Natural killer cell (primary cell): ENCODE data around the gene IGFBP3. TPM values are rescaled to one million over a fixed set of nuclear protein-coding genes. Genes with fewer than 3 reads are reported as not detected.
"Not testable (repeated sequence)": the region's sequence is repeated elsewhere in the genome, so short reads cannot be mapped to it uniquely, and the experiment has no call there.

Experiments used
- ATAC-seq, 3 donors: fragments of 150-1000 bp in 2 of 3; fragments of 200-7000 bp in 1 of 3; cut with Tn5 transposase; 1 replicate in 1 of 3; 2 replicates in 2 of 3; pipeline ENCODE4 v1.10.0; 2021; ENCODE audit warnings: mild to moderate bottlenecking in 2 of 3, moderate library complexity in 2 of 3
- DNase-seq, 2 donors: peaks; one replicate each; pipeline versions ENCODE4 v3.0.0 to v3.0.0-alpha.2; 2013 to 2021; ENCODE audit warnings: mixed read lengths in 1 of 2
- H3K27ac ChIP-seq: one replicate; pipeline ENCODE4 v1.5.1; 2013; ENCODE audit warnings: mild to moderate bottlenecking, low read length
- H3K27me3 ChIP-seq: one replicate; pipeline ENCODE4 v1.6.1; 2013; ENCODE audit warnings: low read length; ENCODE audit not compliant: control insufficient read depth, insufficient read depth
- H3K36me3 ChIP-seq: one replicate; pipeline ENCODE4 v1.6.1; 2013; ENCODE audit warnings: low read length; ENCODE audit not compliant: control insufficient read depth, insufficient read depth
- H3K4me1 ChIP-seq: one replicate; pipeline ENCODE4 v1.6.1; 2013; ENCODE audit warnings: low read length; ENCODE audit not compliant: control insufficient read depth, insufficient read depth
- H3K4me3 ChIP-seq: one replicate; pipeline ENCODE4 v1.5.1; 2013; ENCODE audit warnings: low read length
- H3K9me3 ChIP-seq: one replicate; pipeline ENCODE4 v1.6.1; 2013; ENCODE audit warnings: low read length; ENCODE audit not compliant: control insufficient read depth, insufficient read depth
- H3K27ac Mint-ChIP-seq, 2 donors: one replicate each; pipeline ENCODE4 v1.8.0; 2022; ENCODE audit warnings: mild to moderate bottlenecking in 2 of 2, mixed read lengths in 2 of 2, moderate library complexity in 1 of 2
- H3K27me3 Mint-ChIP-seq, 2 donors: one replicate each; pipeline ENCODE4 v1.8.0; 2022; ENCODE audit warnings: low read depth in 2 of 2, mixed read lengths in 2 of 2
- H3K36me3 Mint-ChIP-seq: one replicate; pipeline ENCODE4 v1.8.0; 2022; ENCODE audit warnings: mixed read lengths
- H3K4me1 Mint-ChIP-seq, 2 donors: one replicate each; pipeline ENCODE4 v1.8.0; 2022; ENCODE audit warnings: mixed read lengths in 2 of 2
- H3K4me3 Mint-ChIP-seq: one replicate; pipeline ENCODE4 v1.8.0; 2022; ENCODE audit warnings: mild to moderate bottlenecking, moderate library complexity, mixed read lengths
- H3K9me3 Mint-ChIP-seq, 2 donors: one replicate each; pipeline ENCODE4 v1.8.0; 2022; ENCODE audit warnings: mixed read lengths in 2 of 2
- CTCF ChIP-seq: fragments of 200-600 bp; IDR thresholded peaks from one replicate; pipeline ENCODE4 v1.8.0; 2022; ENCODE audit warnings: antibody characterized with exemption
- WGBS: methylation state at CpG from one replicate; pipeline ENCODE4 v1.1.7; 2013; ENCODE audit warnings: missing lambda C conversion rate; ENCODE audit not compliant: insufficient coverage; 5-methylcytosine and 5-hydroxymethylcytosine counted together
- intact Hi-C: fragments of 100-400 bp; cut with micrococcal nuclease; formaldehyde crosslinking; loops from one replicate; pipeline ENCODE4 v1.14.2; 2022
- total RNA-seq, 4 donors: library from RNA; stranded (reverse); fragments of 120-200 nt in 1 of 4; gene quantifications; one replicate each; pipeline versions ENCODE4 v1.2.3 to v1.2.4, GENCODE V29; 2013 to 2022

Gene IGFBP3
- total RNA-seq, 3 donors from 2014 or later (not counting 1 experiment from before 2014, with no cell fraction given), result 0.39 to 10.2 (median 1.2) TPM

GRCh38 chr7:45962861-45963260, 41.8 kb upstream of the IGFBP3 start:
- Histone ChIP-seq H3K9me3 (no peaks in the 10 kb centered on the region), H3K27ac (no peak overlapping the region), H3K27me3 (no peaks in the 10 kb centered on the region), H3K36me3 (no peaks in the 10 kb centered on the region), H3K4me1 (no peaks in the 10 kb centered on the region), H3K4me3 (no peak overlapping the region)
- no peak overlapping the region for H3K27ac Mint-ChIP-seq
- intact Hi-C loops, result no loop called here
- no peaks in the 10 kb centered on the region for H3K4me1 Mint-ChIP-seq
- ATAC-seq (no peak), DNase-seq (no peak)
- no peaks in the 10 kb centered on the region for H3K27me3 Mint-ChIP-seq
- H3K9me3 Mint-ChIP-seq, result no peaks in the 10 kb centered on the region
- H3K4me3 Mint-ChIP-seq, result no peak overlapping the region
- WGBS, result 91% methylated on average over 5 of the region's 6 CpGs
- no peaks in the 10 kb centered on the region for H3K36me3 Mint-ChIP-seq
- TF ChIP-seq CTCF, result no peak

- TF ChIP-seq CTCF, result no peak
- 31% methylated on average over 1 of the region's 3 CpGs for WGBS
- H3K27ac Mint-ChIP-seq, result no peak overlapping the region
- H3K9me3 Mint-ChIP-seq, result no peaks in the 10 kb centered on the region
- ATAC-seq (no peak), DNase-seq (no peak)
- H3K4me3 Mint-ChIP-seq, result no peak overlapping the region
- intact Hi-C loops, result no loop called here
- H3K27me3 Mint-ChIP-seq, result no peaks in the 10 kb centered on the region
- H3K4me1 Mint-ChIP-seq, result no peaks in the 10 kb centered on the region
- H3K36me3 Mint-ChIP-seq, result no peaks in the 10 kb centered on the region
- H3K4me1 ChIP-seq, result no peaks in the 10 kb centered on the region
- no peak overlapping the region for H3K27ac ChIP-seq
- H3K36me3 ChIP-seq, result no peaks in the 10 kb centered on the region
- no peaks in the 10 kb centered on the region for H3K27me3 ChIP-seq
- no peak overlapping the region for H3K4me3 ChIP-seq
- peaks cover 4% of the 10 kb centered on the region for H3K9me3 ChIP-seq
Observed at GRCh38 chr7:45957721-45958120, 36.6 kb upstream of the IGFBP3 start.

- peaks cover 1 to 2% of the 10 kb centered on the region in 2 donors for H3K9me3 Mint-ChIP-seq
- TF ChIP-seq CTCF, result no peak
- no peaks in the 10 kb centered on the region for H3K27me3 Mint-ChIP-seq
- ATAC-seq (no peak), DNase-seq (no peak)
- H3K27me3 ChIP-seq, result no peaks in the 10 kb centered on the region
- H3K9me3 ChIP-seq, result peaks cover 4% of the 10 kb centered on the region
- H3K4me1 Mint-ChIP-seq, result no peaks in the 10 kb centered on the region
- no peaks in the 10 kb centered on the region for H3K4me1 ChIP-seq
- WGBS, result no CpG with 5 or more reads among the region's 1 CpG
- H3K27ac Mint-ChIP-seq, result no peak overlapping the region
- intact Hi-C loops, result no loop called here
- H3K4me3 ChIP-seq, result no peak overlapping the region
- H3K36me3 Mint-ChIP-seq, result no peaks in the 10 kb centered on the region
- no peak overlapping the region for H3K27ac ChIP-seq
- H3K36me3 ChIP-seq, result no peaks in the 10 kb centered on the region
- no peak overlapping the region for H3K4me3 Mint-ChIP-seq
Observed at GRCh38 chr7:45955286-45955685, 34.2 kb upstream of the IGFBP3 start.

GRCh38 chr7:45953055-45953454, 32.0 kb upstream of the IGFBP3 start:
- H3K36me3 Mint-ChIP-seq, H3K4me1 ChIP-seq, H3K27me3 ChIP-seq, H3K27ac Mint-ChIP-seq, H3K4me1 Mint-ChIP-seq, H3K27me3 Mint-ChIP-seq, H3K36me3 ChIP-seq, H3K9me3 Mint-ChIP-seq, H3K4me3 Mint-ChIP-seq, H3K4me3 ChIP-seq, H3K27ac ChIP-seq, DNase-seq, intact Hi-C loops, H3K9me3 ChIP-seq, ATAC-seq: not testable (repeated sequence)
- 88% methylated on average over 23 of the region's 23 CpGs for whole genome bisulfite sequencing
